H1 (cell line): ENCODE measurements around the gene NFASC. TPM values are rescaled to one million over a fixed set of nuclear protein-coding genes. Genes with fewer than 3 reads are reported as not detected.

Experiments
- BCL11A ChIP-seq, 2 experiments: IDR thresholded peaks; one replicate each; pipeline ENCODE4 v1.6.1; 2011; ENCODE audit warnings: low read depth in 2 of 2, low read length in 2 of 2, mild to moderate bottlenecking in 2 of 2
- polyA plus RNA-seq, 7 experiments: library from polyadenylated mRNA; depleted of rRNA in 3 of 7; stranded (reverse) in 5 of 7; unstranded in 2 of 7; fragments of >200 nt in 5 of 7; fragments of 200-250 nt in 2 of 7; gene quantifications; 1 replicate in 5 of 7; 2 replicates in 1 of 7; 4 replicates in 1 of 7; pipeline versions ENCODE4 v1.2.1 to v1.2.3, GENCODE V29; 2011 to 2013; ENCODE audit warnings: missing spikeins in 2 of 7, mixed read lengths in 2 of 7
- total RNA-seq: library from RNA; stranded (reverse); fragmentation: NEBNext Ultra II Directional; extraction: Animal tissue kit (Norgen Biotek cat#: 25700); gene quantifications from 2 replicates; pipeline ENCODE4 v1.2.1, GENCODE V29; 2021

NFASC gene
- total and polyA plus RNA-seq, 2 of the 8 experiments (the other 6 are each of a cell fraction or from before 2014, with no cell fraction given) = 5.0 to 15.2 TPM

- no peak for TF ChIP-seq BCL11A (IDR thresholded peaks at IDR 0.05; ENCODE audit: low read depth in 2 of 2, low read length in 2 of 2)
Observed at GRCh38 chr1:204983881-204984280, 113.2 kb downstream of the NFASC start (continued).
